Kidney capillary endothelial cell (primary cell): Measurements from ENCODE around the gene SLC22A4.

Experiments used
- DNase-seq: peaks from one replicate; pipeline ENCODE4 v3.0.0-alpha.2; 2018; ENCODE audit warnings: low spot score

Gene SLC22A4

DNA sequence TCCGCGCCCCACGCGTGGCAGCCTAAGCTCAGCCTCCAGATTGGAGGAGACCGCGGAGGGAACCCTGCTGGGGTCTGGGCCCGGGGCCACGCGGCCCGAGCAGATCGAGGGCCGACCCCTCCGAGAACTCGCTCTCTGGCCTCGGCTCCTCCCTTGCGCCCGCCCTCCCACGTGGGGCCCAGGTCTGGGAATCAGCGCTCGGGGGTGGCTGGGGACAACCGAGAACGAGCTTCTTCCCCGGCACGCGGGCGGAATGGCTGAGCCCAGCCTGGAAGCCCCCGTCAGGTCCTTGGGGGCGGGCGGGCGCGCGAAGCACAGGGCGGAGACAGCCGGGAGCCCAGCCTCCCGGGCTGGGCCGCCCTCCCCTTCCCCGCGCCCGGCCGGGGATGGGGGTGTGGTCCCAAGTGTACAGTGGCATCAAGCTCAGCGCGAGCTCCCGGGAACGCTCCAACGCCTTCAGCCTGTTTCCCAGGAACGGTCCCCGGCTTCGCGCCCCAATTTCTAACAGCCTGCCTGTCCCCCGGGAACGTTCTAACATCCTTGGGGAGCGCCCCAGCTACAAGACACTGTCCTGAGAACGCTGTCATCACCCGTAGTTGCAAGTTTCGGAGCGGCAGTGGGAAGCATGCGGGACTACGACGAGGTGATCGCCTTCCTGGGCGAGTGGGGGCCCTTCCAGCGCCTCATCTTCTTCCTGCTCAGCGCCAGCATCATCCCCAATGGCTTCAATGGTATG is at the start of gene SLC22A4:
Gene SLC22A4 (plus strand): TSS at position 403 of the 736 bp plus-strand sequence. CDS start 223 bp downstream, at position 626.
- DNase-seq, result peak; percentile 80

DNA sequence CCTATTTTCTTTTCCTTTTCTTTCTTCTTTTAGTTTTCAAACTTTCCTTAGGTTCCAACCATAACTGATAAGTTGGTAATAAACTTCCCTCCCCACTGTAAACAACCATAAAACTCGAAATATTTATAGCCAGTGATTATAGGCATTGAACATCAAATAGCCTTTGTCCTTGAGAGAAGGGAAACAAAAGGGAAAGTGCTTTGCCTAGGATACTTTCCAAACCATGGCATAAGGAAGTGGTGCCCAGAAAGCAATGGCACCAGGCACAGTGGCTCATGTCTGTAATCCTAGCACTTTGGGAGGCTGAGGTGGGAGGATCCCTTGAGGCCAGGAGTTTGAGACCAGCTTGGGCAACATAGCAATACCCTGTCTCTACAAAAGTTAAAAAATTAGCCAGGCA is 48.6 kb upstream of the SLC22A4 start:
- no peak for DNase-seq

DNA sequence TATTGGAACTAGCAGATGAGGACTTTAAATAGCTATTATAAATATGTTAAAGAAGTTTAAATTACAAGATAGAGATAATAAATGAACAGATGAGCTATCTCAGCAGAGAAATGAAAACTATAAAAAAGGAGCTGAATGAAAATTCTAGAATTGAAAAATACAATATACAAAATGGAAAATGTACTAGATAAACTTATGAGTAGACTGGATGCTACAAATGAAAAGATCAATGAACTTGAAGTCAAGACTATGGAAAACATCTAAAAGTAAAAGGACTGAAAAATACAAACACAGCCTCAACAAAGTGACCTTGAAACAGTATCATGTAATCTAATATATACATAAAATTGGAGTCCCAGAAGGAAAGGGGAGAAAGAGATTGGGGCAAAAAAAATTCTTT is 47.4 kb upstream of the SLC22A4 start:
- no peak for DNase-seq

DNA sequence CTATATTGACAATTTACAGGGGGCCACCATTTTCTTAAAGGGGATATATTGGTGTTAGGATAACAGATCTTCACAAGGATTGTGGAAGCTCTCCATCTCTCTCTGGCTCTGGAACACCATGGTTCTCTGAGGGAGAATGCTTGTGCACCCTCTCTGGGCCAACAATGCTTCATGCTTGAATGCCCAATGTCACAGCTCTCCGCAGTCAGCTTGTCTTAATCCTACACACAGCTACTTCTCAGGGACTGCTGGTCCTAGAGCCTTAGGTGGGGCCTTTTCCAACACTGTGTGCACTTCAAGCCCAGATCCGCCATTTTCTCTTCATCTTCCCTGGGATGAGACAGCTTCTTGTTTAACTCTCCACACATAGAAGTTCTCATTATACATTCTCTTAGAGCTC is 43.6 kb upstream of the SLC22A4 start:
- no peak for DNase-seq

DNA sequence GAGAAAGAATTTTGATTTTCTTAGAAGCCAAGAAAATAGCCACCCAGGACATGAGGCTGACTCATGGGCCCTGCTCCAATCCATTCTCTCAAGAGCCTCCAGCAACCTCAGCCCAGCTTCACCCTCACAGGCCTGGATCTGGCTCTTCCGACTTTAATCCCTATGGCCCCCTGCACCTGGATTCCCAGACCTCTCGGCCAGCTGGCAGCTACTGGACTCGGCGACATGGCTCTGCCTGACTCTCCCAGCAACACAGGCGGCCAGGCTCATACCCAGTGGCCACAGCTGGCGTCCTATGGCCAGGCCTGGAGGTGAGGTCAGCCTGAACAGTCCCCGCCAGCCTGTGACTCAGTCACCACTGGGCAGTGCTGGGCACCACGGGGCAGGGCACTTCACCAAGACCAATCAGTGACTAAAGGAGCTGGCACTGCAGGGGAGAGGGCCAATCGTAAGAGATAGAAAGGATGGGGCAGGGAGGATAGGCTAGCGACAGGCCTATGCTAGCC is 42.9 kb upstream of the SLC22A4 start:
- no peak for DNase-seq

GRCh38 chr5:132253008-132253441 is 41.2 kb upstream of the SLC22A4 start:
- no peak for DNase-seq

- DNase-seq, result no peak
Measured at GRCh38 chr5:132253452-132254320, 40.5 kb upstream of the SLC22A4 start.

DNA sequence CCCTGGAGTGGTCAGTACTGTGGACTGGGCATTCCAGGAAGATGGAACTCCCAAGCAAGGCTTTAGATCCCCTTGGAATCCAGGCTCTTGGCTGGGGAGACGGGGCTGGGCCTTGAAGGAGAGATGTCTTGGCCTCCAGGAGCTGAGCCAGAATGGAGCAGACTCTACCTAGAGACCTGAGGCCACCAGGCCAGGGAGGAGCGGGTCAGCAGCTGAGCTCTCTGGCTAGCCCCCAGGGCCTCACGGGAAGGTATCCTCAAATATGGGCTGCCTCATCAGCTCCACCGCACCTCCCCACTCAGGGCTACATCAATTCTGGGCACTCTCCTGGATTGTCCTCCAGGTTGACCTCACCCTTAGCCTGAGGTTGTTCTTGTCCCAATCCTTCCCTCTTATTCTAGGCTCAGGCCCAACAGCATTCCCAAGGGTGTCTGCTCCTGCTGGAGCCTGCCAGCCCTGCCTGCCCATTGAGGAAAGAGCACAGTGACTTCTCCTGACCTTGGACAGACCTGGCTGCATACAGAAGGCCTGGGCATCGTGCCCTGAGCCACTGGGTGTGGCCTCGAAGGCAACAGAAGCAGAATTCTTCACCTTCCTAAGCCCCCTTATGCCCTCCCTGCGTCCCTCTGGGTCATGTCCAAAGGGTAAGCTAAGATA is 39.7 kb upstream of the SLC22A4 start:
- DNase-seq, result no peak

DNA sequence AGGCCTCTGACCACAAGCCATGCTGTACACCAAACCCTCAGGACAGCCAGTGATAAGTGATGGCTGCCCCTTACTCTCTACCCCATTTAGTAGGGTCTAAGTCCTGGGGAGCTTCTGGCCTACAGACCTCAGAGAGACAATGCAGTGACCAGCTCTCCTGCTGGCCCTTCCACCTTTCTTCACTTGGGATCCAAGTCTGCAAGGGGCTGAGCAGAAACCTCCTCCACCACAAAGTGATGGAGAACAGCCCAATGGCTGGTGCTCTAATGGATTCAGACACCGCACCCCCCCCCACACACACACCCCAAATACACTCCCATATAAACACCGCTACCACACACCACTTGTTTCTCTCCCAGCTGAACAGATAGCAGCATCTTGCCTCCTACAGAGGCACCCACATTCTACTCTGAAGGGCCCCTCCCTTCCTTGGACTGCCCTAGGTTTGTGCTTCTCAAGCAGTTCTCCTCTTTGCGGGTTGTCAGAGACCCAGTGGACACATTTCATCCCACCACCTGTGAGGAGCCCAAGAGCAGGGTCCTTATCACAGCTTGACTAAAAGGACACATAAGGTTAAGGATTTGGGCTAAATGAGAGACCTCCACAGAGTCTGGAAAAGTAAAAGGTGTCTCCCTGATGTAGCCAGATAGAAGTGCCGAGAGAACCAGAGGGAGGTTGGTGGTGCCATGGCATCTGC is 38.0 kb upstream of the SLC22A4 start:
- no peak for DNase-seq

DNA sequence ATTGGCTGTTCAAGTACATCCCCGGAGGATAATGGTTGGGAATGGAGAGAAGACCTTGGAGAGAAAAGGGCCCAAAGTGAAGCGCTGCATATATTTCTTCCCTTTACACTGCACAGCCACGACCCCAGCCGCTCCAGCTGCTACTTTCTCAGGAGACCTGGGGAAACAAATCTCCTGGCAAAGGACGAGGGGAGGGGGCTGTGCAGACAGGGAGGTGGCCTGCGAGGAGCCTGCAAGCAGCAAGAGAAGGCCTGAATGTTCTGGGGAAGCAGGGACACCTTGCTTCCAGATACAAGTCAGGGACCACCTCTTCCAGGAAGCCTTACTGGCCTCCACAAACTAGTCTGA is 37.4 kb upstream of the SLC22A4 start:
- DNase-seq, result no peak

DNA sequence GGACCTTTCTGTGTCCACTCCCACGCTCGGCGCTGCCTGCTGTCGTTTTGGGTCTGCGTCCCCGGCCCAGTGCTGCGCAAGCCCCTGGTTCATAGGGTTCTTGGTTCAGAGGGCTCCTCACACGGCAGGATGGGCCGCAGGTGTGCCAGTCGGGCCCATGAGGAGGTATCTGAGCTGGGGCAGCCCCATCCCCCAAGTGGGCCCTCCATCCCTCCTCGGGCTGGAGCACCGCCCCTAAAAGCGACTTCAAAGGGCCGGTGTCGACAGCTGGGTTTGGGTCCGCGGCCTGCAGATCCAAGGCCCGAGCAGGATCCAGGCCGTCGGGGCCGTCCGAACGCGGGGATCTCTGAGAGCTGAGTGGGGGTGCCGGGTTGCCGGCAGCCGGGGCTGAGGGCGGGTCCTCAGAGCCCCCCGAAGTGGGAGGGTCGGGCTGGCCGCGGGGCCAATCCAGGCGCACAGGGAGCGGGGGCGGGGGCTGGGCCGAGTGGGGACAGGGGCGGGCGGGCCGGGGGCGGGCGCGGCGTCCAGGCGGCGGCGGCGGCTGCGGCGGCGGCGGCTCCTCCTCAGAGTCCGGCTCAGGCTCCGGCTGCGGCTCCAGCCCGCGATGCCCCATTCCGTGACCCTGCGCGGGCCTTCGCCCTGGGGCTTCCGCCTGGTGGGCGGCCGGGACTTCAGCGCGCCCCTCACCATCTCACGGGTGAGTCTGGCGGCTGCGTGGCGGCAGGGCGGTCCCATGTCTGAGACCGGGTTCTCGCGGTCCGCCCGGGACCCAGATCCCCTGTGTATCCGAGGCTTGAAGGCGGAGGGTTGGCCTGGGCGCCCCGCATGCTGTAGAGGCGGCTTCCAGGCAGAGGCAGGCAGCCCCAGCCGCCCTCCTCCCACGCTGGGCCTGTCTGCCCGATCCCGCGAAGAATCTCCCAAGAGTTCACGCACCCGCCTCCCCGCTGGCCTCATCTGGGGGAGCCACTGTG is 36.8 kb upstream of the SLC22A4 start, which contains the start of gene PDLIM4:
Gene PDLIM4 (plus strand): TSS at position 566 of the 971 bp plus-strand sequence. CDS start 39 bp downstream, at position 605.
- DNase-seq, result no peak

DNA sequence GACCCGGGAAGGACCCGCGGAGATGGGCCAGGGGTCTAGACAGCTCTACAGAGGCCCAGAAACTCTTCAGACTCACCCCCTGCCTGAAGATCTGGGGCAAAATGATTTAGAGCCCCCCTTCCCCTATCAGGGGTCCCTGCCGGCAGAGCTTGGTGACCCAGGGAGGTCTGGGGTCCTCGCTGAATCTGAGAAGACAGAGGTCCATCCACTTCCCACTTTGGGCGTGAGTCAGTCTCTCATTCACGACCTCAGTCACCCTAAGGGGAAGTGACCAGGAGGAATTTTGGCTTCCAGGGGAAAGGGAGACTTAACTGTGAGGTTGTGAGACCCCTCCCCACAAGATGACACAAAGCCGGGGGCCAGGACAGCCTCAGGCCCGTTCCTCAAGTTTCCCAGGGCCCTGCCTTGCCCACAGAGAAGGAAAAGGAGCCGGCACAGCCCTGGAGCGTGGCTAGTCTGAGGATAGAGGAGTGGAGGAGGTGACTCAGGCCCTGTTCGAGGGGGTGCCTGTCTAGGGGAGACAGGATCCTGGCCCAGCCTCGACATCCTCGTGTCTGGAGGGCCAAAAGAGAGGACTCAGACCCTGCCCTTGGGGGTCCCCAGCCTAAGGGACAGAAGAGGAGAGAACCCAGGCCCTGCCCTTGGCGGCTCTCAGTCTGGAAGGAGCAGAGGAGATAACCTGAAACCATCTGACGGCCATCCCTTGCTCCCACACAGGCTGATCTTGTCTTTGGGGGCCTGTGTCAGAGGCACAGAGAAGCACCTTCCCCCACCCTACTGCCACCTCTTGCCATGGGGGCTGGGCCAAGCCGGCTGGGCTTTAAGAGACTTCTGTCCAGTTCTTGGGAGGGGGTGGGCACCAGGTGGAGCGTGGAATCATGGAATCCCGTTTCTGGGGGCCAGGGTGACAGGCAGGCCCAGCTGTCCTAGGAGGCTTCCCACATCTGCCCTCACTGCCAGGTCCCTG is 35.8 kb upstream of the SLC22A4 start:
- DNase-seq, result no peak

DNA sequence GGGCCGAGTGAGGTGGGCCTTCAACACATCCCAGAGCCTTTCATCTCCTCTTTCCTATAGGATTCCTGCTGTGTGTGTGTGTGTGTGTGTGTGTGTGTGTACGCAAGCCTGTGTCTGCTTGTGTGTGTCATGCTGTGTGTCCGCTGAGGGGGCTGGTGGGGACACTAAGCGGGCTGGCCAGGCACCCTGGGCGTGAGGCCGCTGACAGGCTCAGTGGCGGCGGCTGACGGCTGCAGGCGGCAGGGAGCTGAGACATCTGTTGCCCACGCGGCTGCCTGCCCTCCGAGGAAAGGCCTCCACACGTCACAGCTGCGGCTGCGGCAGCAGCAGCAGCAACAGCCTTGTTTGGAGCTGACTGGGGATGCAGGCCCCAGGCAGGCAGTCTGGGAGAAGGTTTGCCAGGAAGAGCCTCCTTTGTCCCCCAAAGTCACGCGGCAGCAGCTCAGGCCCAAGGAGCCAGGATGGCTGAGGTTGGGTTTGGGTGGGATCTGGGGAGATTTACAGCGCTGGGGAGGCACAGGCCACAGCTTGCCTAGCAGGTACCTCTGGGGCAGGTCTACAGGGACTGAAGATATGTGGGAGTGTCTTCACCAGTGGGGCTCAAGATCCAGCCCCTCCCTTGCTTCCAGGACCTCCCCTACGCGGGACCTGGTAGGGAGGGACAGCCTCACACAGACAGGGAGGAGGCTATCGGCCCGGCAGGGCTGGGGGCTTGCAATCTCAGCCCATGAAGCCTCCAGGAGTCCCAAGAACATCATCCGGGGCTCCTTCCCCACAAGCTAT is 34.9 kb upstream of the SLC22A4 start:
- DNase-seq, result no peak

DNA sequence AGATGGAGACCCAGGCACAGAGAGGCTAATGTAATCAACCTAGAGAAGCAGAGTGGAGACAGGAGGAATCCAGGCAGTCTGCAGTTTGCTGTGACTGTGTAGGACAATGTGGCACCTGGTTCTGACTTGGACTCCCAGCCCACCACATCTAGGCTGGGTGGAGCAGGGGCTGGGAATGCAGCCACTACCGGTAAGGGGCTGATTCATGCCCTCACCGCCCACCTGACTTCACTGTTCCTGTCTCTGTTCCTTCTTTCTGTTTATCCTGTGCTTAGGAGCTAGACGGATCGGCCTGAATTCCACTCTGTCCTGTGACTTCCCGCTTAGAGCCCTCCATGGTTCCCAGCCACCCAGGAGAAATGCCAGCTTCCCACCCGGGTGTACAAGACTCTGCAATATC is 34.1 kb upstream of the SLC22A4 start:
- no peak for DNase-seq

GRCh38 chr5:132260714-132261551 is 33.3 kb upstream of the SLC22A4 start:
- peak; percentile 64 for DNase-seq

- DNase-seq, result no peak
Measured at GRCh38 chr5:132261881-132262845, 32.0 kb upstream of the SLC22A4 start.
